IPS-20b (cell line): ENCODE results near the gene GCNA.

Source experiments
- H3K27ac ChIP-seq: one replicate; pipeline ENCODE4 v1.5.1; 2013; ENCODE audit warnings: low read length
- H3K27me3 ChIP-seq: 2 replicates; pipeline ENCODE4 v1.6.1; 2013; ENCODE audit warnings: mild to moderate bottlenecking, low read length, inconsistent platforms; ENCODE audit not compliant: insufficient read depth
- H3K36me3 ChIP-seq: 2 replicates; pipeline ENCODE4 v1.6.1; 2013; ENCODE audit warnings: low read depth, mild to moderate bottlenecking, inconsistent platforms, low read length, moderate library complexity; ENCODE audit not compliant: insufficient read depth
- H3K4me1 ChIP-seq: 2 replicates; pipeline ENCODE4 v1.6.1; 2013; ENCODE audit warnings: mild to moderate bottlenecking, control low read depth, inconsistent platforms, low read length, moderate library complexity; ENCODE audit not compliant: insufficient read depth
- H3K4me3 ChIP-seq: 2 replicates; pipeline ENCODE4 v1.5.1; 2013; ENCODE audit warnings: mild to moderate bottlenecking, low read length, inconsistent platforms
- H3K9ac ChIP-seq: 2 replicates; pipeline ENCODE4 v1.6.1; 2013; ENCODE audit warnings: low read depth, mild to moderate bottlenecking, inconsistent platforms, low read length, moderate library complexity
- H3K9me3 ChIP-seq: 2 replicates; pipeline ENCODE4 v1.6.1; 2013; ENCODE audit warnings: mild to moderate bottlenecking, low read depth, low read length, inconsistent platforms; ENCODE audit not compliant: insufficient read depth

Gene GCNA

GRCh38 chrX:71618303-71618721, 40.1 kb downstream of the GCNA start, which contains the start of gene CXCR3:
CXCR3 (minus strand) TSS chrX:71618511; CDS start chrX:71618449, 62 bp downstream.
- no peak within 1 kb of the TSS for H3K9ac ChIP-seq
- H3K4me3 ChIP-seq, result no peak within 1 kb of the TSS
- no peaks in the 10 kb centered on the region for H3K4me1 ChIP-seq
- no peaks in the 10 kb centered on the region for H3K27me3 ChIP-seq
- 0 out of 2 replicates have a peak, but pooled peaks cover 4% of the 10 kb centered on the region for H3K36me3 ChIP-seq
- H3K9me3 ChIP-seq, result no peaks in the 10 kb centered on the region
- H3K27ac ChIP-seq, result no peak within 1 kb of the TSS

DNA sequence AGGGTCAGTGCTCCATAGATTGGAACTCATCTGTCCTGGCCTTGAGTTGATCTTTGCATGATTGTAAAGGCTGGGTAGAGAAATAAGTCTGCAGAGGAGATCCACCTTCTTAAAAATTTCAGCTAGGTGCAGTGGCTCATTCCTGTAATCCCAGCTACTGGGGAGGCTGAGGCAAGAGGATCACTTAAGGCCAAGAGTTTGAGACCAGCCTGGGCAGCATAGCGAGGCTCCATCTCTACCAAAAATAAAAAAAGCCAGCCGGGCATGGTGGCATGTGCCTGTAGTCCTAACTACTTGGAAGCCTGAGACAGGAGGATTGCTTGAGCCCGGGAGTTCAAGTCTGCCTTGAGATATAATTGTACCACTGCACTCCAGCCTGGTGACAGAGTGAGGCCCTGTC, 40.5 kb downstream of the GCNA start:
- Histone ChIP-seq H3K9me3 (no peaks in the 10 kb centered on the region), H3K27me3 (no peaks in the 10 kb centered on the region), H3K36me3 (no peaks in the 10 kb centered on the region), H3K4me3 (no peak overlapping the region), H3K4me1 (no peaks in the 10 kb centered on the region), H3K9ac (no peak overlapping the region), H3K27ac (no peak overlapping the region)

GRCh38 chrX:71619193-71619592, 41.0 kb downstream of the GCNA start:
- no peak overlapping the region for H3K9ac ChIP-seq
- H3K27me3 ChIP-seq, result no peaks in the 10 kb centered on the region
- no peak overlapping the region for H3K4me3 ChIP-seq
- no peaks in the 10 kb centered on the region for H3K36me3 ChIP-seq
- no peaks in the 10 kb centered on the region for H3K9me3 ChIP-seq
- no peak overlapping the region for H3K27ac ChIP-seq
- H3K4me1 ChIP-seq, result no peaks in the 10 kb centered on the region

DNA sequence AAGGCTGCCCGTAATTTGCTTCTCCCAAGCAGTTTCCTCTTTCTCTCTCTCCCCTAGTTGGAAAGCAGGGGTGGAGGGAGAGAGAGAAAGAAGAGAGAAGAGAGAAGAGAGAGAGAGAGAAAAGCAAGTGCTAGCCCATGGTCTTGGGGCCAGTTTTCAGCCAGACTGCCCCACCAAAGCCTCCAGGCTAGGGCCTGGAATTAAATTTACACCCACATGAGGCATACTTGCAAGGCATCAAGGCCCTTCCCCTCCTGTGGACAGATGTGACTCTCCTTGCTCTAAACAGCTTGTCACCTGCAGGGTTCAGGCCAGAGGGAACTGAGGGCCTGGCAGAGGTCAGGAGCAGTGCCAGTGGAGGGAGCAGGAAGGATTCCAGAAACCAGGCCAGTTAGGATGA, 41.7 kb downstream of the GCNA start:
- no peak overlapping the region for H3K27ac ChIP-seq
- H3K27me3 ChIP-seq, result no peaks in the 10 kb centered on the region
- H3K9me3 ChIP-seq, result no peaks in the 10 kb centered on the region
- H3K4me3 ChIP-seq, result no peak overlapping the region
- no peak overlapping the region for H3K9ac ChIP-seq
- H3K36me3 ChIP-seq, result no peaks in the 10 kb centered on the region
- H3K4me1 ChIP-seq, result no peaks in the 10 kb centered on the region

DNA sequence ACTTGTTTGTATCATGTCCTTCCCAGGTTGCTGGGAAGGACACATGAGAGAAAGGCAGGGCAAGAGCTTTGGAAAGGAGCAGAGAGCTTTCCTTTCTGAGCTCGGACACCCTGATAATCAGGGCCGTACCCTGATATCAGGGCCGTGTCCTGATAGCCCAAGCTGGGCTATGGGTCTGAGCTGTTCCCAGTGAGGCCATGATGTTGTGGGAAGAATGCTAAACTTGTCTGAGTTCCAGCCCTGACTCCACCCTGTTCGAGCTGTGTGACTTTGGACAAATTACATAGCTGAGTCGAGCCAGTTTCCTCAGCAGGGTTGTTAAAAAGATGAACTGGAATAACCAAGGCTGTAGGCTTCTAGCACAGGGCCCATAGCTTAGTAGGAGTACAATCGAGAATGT, 43.4 kb downstream of the GCNA start:
- no peaks in the 10 kb centered on the region for H3K4me1 ChIP-seq
- no peaks in the 10 kb centered on the region for H3K36me3 ChIP-seq
- no peak overlapping the region for H3K9ac ChIP-seq
- no peak overlapping the region for H3K27ac ChIP-seq
- no peaks in the 10 kb centered on the region for H3K27me3 ChIP-seq
- H3K9me3 ChIP-seq, result no peaks in the 10 kb centered on the region
- H3K4me3 ChIP-seq, result no peak overlapping the region

DNA sequence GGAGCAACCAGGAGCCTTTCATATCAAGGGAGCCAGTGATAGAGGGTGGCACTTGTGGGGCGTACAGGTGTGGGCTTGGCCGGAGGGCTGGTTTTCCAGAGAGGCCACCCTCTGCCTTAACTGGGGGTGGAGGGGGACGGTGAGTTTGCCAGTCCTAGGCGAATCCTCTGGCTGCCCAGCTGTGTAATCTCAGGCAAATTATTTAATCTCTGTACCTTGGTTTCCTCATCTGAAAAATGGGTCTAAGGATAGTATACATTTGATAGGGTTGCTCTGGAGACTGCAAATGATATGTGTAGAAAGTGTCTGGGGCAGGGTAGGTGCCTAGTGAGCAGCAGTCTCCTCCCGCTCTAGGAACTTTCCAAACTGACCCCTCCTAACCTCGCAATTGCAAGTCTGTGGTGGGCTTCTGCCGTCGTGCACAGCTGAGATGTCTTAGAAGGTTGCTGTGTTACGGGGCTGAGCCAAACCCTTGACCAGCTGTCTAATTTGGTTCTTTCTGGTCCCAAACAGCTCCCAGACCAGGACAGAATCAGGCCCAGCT, 43.9 kb downstream of the GCNA start:
- Histone ChIP-seq H3K4me1 (no peaks in the 10 kb centered on the region), H3K27me3 (no peaks in the 10 kb centered on the region), H3K4me3 (no peak overlapping the region), H3K27ac (no peak overlapping the region), H3K9ac (no peak overlapping the region), H3K36me3 (no peaks in the 10 kb centered on the region), H3K9me3 (no peaks in the 10 kb centered on the region)

DNA sequence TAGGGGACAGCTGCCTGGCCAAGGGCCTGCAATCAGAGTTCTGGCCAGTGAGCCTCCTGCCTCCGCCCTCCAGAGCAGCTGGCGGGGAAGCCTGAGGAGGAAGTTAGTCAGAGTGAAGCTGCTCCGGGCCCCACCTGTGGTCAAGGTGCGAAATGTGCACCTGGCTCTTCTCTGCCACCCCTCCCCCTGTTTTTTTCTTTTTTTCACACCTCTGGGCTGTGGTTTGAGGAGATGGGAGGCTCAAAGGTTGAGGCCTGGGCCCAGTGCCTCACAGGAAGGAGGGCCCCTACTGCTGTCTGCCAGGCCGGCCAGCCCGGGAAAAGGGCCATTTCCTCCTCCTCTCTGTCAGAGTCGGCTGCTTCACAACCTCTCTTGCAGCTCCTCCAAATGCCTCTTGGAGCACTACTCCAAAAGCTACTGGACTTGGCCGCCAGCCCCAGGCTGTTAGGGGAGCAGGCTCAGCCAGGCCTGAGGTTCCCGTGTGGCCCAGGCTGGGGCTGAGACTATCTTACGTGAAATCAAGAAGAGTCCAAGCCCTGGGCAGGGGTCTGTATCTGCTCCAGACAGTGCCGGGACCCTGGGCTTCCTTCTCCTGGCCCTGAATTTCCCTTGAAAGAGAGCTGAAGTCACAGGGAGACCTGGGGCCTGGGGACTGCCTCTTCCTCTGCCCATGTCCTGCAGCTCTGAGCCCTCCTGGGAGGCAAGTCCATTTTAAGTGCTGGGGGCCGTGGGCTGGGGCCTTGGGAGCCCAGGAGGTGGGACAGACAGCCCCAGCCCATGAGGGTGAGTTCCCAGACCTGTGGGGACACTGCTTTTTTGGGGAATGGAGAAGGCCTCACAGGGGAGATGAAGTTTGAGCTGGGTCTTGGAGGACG, 44.6 kb downstream of the GCNA start:
- H3K9ac ChIP-seq, result no peak overlapping the region
- no peak overlapping the region for H3K4me3 ChIP-seq
- no peaks in the 10 kb centered on the region for H3K4me1 ChIP-seq
- H3K27ac ChIP-seq, result no peak overlapping the region
- no peaks in the 10 kb centered on the region for H3K36me3 ChIP-seq
- no peaks in the 10 kb centered on the region for H3K27me3 ChIP-seq
- no peaks in the 10 kb centered on the region for H3K9me3 ChIP-seq

- H3K9ac ChIP-seq, result no peak overlapping the region
- no peaks in the 10 kb centered on the region for H3K27me3 ChIP-seq
- H3K4me3 ChIP-seq, result no peak overlapping the region
- no peaks in the 10 kb centered on the region for H3K9me3 ChIP-seq
- no peaks in the 10 kb centered on the region for H3K36me3 ChIP-seq
- H3K4me1 ChIP-seq, result no peaks in the 10 kb centered on the region
- no peak overlapping the region for H3K27ac ChIP-seq
Measured at GRCh38 chrX:71623714-71624113, 45.5 kb downstream of the GCNA start.

GRCh38 chrX:71625471-71625870, 47.2 kb downstream of the GCNA start:
- Histone ChIP-seq H3K27ac (no peak overlapping the region), H3K9ac (no peak overlapping the region), H3K4me1 (no peaks in the 10 kb centered on the region), H3K4me3 (no peak overlapping the region), H3K27me3 (no peaks in the 10 kb centered on the region), H3K36me3 (no peaks in the 10 kb centered on the region), H3K9me3 (no peaks in the 10 kb centered on the region)

DNA sequence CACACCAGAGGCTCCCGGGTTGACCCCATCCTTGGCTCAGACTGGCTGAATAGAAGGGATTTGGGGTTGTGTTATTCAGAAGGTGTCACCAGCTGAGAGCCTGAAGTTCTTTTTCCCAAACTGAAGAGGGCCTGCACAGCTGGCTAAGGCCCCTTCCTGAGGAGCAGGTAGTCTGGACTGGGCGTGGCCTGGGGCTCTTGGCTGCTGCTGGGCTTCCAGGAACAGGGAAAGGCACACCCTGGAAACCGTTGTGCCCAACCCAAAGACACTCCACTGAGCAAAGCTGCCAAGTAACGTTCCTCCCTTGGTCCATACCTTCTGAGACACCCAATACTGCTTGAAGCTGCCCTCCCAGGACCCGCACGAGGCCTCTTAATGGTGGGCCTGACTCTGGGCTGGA, 48.3 kb downstream of the GCNA start:
- H3K4me1 ChIP-seq, result no peaks in the 10 kb centered on the region

DNA sequence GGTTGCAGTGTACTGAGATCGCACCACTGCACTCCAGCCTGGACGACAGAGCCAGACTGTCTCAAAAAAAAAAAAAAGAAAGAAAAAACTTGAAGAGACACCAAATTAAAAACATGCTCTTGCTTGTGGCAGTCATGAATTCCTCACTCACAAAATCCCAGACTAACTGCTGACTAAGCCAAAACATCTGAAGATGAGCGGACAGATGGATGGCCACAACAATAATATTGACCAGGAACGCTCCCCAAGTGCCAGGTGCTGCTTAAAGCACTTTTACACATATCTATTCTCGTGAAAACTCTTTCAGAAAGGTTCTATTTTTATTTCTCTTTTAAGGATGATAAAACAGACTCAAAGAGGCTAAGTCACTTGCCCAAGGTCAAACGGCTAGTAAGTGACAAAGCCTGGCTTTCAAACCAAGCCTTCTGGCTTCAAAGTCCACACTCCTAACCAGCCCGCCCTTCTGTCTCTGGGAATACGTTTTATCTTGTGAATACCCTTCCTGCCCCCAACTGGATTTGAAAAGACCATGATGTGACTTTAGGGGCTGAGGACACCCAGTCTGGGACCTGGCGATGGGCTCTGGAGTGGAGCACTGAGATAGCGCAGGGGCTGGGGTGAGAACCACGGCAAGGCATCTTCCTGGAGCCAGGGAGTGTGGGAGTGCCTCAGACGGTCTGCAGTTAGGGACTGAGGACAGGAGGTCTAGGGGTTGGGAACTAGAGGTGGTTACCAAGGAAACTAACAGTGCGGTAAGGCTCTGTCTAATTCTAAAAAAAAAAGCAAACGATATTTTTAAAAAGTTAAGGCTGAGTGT, 49.6 kb downstream of the GCNA start:
- Histone ChIP-seq H3K36me3 (no peaks in the 10 kb centered on the region), H3K9me3 (no peaks in the 10 kb centered on the region), H3K4me1 (no peaks in the 10 kb centered on the region), H3K4me3 (no peak overlapping the region), H3K27ac (no peak overlapping the region), H3K27me3 (no peaks in the 10 kb centered on the region), H3K9ac (no peak overlapping the region)

More for the DNA sequence above, 48.3 kb downstream of the GCNA start:
- Histone ChIP-seq H3K9me3 (no peaks in the 10 kb centered on the region), H3K9ac (no peak overlapping the region), H3K36me3 (no peaks in the 10 kb centered on the region), H3K27ac (no peak overlapping the region), H3K27me3 (no peaks in the 10 kb centered on the region), H3K4me3 (no peak overlapping the region)
